Neural crest cell (in vitro differentiated cells): ENCODE results near the gene LNP1. TPM values are rescaled to one million over a fixed set of nuclear protein-coding genes. Genes with fewer than 3 reads are reported as not detected.

Experiments
- DNase-seq: peaks from one replicate; pipeline ENCODE4 v3.0.0; 2021; ENCODE audit warnings: low read depth, mixed read lengths, low spot score
- H3K27ac Mint-ChIP-seq: one replicate; pipeline ENCODE4 v1.8.0; 2021; ENCODE audit warnings: mild to moderate bottlenecking, mixed read lengths; ENCODE audit not compliant: unreplicated experiment
- H3K27me3 Mint-ChIP-seq: 2 replicates; pipeline ENCODE4 v1.8.0; 2021; ENCODE audit warnings: low read depth, mild to moderate bottlenecking, mixed read lengths
- H3K36me3 Mint-ChIP-seq: 2 replicates; pipeline ENCODE4 v1.8.0; 2021; ENCODE audit warnings: low read depth, mild to moderate bottlenecking, mixed read lengths
- H3K4me1 Mint-ChIP-seq: 2 replicates; pipeline ENCODE4 v1.8.0; 2021; ENCODE audit warnings: mixed read lengths
- H3K4me3 Mint-ChIP-seq: one replicate; pipeline ENCODE4 v1.8.0; 2021; ENCODE audit warnings: mild to moderate bottlenecking, mixed read lengths
- H3K9me3 Mint-ChIP-seq: 2 replicates; pipeline ENCODE4 v1.8.0; 2021; ENCODE audit warnings: mixed read lengths
- total RNA-seq: library from RNA; stranded (reverse); gene quantifications from 2 replicates; pipeline ENCODE4 v1.2.1, GENCODE V29; 2021
- TF ChIP-seq, protein P1 (sequence below): fragments of 200-600 bp; sonication (generic); conservative IDR thresholded peaks from 2 replicates; pipeline ENCODE4 v1.5.0; 2021; ENCODE audit warnings: antibody characterized with exemption, mild to moderate bottlenecking

The LNP1 gene
- total RNA-seq, 1 donor from 2014 or later, result 6.9 TPM

DNA sequence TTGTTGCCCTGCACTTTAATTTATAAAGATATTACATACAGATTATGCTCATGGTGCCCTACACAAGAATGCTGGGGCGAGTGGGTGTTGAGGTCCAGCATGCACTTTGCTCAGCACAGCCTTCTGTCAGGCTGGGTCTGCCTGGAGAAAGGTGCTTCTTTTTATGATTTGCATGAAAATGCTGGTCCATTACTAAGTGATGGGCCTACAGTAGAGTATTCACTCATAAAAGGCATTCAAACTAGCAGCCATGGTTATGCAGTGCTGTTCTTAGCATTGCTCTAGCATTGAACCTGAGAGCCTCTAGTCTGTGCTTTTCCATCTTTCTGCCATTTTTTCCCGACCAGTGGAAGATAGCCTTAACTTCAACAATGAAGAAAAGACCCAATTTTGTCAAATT is 12.3 kb downstream of the LNP1 start:
- Mint-ChIP-seq H3K4me1 (peaks cover 3% of the 10 kb centered on the region), H3K27ac (no peak overlapping the region), H3K9me3 (peaks cover 5% of the 10 kb centered on the region), H3K27me3 (no peaks in the 10 kb centered on the region), H3K4me3 (no peak overlapping the region), H3K36me3 (peaks cover 34% of the 10 kb centered on the region)
- no peak for DNase-seq
- TF ChIP-seq, protein P1, sequence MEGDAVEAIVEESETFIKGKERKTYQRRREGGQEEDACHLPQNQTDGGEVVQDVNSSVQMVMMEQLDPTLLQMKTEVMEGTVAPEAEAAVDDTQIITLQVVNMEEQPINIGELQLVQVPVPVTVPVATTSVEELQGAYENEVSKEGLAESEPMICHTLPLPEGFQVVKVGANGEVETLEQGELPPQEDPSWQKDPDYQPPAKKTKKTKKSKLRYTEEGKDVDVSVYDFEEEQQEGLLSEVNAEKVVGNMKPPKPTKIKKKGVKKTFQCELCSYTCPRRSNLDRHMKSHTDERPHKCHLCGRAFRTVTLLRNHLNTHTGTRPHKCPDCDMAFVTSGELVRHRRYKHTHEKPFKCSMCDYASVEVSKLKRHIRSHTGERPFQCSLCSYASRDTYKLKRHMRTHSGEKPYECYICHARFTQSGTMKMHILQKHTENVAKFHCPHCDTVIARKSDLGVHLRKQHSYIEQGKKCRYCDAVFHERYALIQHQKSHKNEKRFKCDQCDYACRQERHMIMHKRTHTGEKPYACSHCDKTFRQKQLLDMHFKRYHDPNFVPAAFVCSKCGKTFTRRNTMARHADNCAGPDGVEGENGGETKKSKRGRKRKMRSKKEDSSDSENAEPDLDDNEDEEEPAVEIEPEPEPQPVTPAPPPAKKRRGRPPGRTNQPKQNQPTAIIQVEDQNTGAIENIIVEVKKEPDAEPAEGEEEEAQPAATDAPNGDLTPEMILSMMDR, result no peak

DNA sequence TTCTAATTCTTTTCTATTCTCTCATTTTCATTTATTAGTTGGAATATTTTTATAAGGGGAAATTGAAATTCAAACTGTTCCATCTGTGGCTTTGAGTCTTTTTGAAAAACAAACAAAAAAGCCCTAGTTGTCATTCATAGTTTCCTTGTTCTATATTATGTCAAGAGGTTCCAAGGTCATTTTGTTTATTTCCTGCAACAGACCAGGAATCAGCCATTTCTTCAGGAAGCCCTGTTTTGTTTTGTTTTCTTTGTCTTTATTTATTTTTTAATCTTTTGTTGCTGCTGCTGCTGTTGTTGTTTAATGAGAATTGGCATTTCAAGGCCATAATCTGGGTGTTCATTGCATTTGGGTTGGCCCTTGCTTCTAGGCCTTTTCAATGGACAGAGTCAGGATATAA is 14.8 kb downstream of the LNP1 start:
- H3K9me3 Mint-ChIP-seq, result no peaks in the 10 kb centered on the region
- H3K36me3 Mint-ChIP-seq, result peaks cover 26% of the 10 kb centered on the region
- H3K27ac Mint-ChIP-seq, result no peak overlapping the region
- no peak for DNase-seq
- TF ChIP-seq, protein P1, result no peak
- H3K4me1 Mint-ChIP-seq, result peaks cover 5% of the 10 kb centered on the region
- H3K4me3 Mint-ChIP-seq, result no peak overlapping the region
- no peaks in the 10 kb centered on the region for H3K27me3 Mint-ChIP-seq

DNA sequence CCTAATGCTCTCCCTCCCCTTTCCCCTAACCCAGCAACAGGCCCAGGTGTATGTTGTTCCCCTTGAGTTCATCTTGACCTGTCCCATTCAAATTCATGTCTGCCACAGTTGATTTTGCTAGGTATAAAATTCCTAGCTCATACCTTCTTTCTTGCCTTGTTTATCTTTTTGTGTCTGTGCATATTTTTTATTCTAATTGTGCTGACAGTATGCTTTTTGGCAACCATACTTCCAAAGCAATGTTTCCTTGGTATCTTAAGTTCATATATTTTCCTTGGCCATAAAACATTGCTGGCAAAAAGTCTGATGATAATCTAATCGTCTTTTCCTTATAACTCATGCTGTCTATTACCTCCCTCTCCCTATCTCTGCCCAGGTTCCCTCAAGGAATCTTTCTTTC is 15.5 kb downstream of the LNP1 start:
- no peak for DNase-seq
- Mint-ChIP-seq H3K4me3 (no peak overlapping the region), H3K27ac (no peak overlapping the region), H3K27me3 (no peaks in the 10 kb centered on the region), H3K4me1 (peaks cover 5% of the 10 kb centered on the region), H3K36me3 (peaks cover 21% of the 10 kb centered on the region), H3K9me3 (no peaks in the 10 kb centered on the region)
- TF ChIP-seq, protein P1, result no peak

DNA sequence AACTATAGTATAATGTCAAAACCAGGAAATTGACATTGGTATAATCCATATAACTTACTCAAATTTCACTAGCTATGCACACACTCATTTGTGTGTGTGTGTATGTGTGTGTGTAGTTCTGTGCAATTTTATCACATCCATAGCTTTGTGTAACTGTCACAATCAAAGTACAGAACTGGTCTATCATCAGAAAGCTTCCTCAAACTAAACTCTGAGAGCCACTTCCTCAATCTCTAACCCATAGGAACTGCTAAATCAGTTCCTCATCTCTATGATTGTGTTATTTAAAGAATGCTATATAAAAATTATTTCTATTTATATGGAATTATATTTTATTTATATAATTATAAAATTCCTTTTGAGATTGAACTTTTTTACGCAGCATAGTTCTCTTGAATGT is 18.1 kb downstream of the LNP1 start:
- no peak overlapping the region for H3K27ac Mint-ChIP-seq
- no peaks in the 10 kb centered on the region for H3K27me3 Mint-ChIP-seq
- no peaks in the 10 kb centered on the region for H3K9me3 Mint-ChIP-seq
- TF ChIP-seq, protein P1, result no peak
- H3K36me3 Mint-ChIP-seq, result peaks cover 4% of the 10 kb centered on the region
- DNase-seq, result no peak
- peaks cover 5% of the 10 kb centered on the region for H3K4me1 Mint-ChIP-seq
- H3K4me3 Mint-ChIP-seq, result no peak overlapping the region

DNA sequence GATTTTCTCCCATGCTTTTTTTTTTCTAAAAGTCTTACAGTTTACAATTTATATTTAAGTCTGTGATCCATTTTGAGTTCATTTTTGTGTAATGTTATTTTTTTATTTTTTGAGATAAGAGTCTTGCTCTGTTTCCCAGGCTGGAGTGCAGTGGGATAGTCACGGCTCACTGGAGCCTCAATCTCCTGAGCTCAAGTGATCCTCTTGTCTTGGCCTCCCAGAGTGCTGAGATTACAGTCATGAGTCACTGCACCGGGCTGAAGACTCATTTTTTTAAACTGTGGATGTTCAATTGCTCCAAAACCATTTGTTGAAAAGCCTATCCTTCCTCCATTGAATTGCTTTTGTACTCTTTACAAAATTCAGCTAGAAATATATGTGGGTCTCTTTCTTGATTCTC is 19.5 kb downstream of the LNP1 start:
- Mint-ChIP-seq H3K4me1 (peaks cover 5% of the 10 kb centered on the region), H3K4me3 (no peak overlapping the region)

More for the DNA sequence above, 19.5 kb downstream of the LNP1 start:
- Mint-ChIP-seq H3K9me3 (no peaks in the 10 kb centered on the region), H3K36me3 (peaks cover 4% of the 10 kb centered on the region), H3K27ac (no peak overlapping the region), H3K27me3 (no peaks in the 10 kb centered on the region)
- DNase-seq, result no peak
- TF ChIP-seq, protein P1, result no peak
